ENCODE results near the gene UBE2K.
A peak's percentile ranks its signal among the peaks of the same experiment; 100 is the strongest.
"Not testable (repeated sequence)": the region's sequence is repeated elsewhere in the genome, so short reads cannot be mapped to it uniquely, and the experiment has no call there.

Gene UBE2K

GRCh38 chr4:39704789-39705188 lies 6.9 kb downstream of the UBE2K start:
- not testable (repeated sequence) for H3K27ac Mint-ChIP-seq; H3K36me3 Mint-ChIP-seq; ATAC-seq (ENCODE audit: low read depth); H3K27me3 Mint-ChIP-seq; H3K4me3 Mint-ChIP-seq; DNase-seq (ENCODE audit: low spot score in 2 of 2); H3K9me3 Mint-ChIP-seq
- H3K4me1 Mint-ChIP-seq, result peaks cover 14% of the 10 kb centered on the region

- Mint-ChIP-seq H3K4me3 (no peak overlapping the region), H3K27ac (peak overlapping the region; percentile 40), H3K4me1 (peaks cover 8% of the 10 kb centered on the region), H3K27me3 (no peaks in the 10 kb centered on the region), H3K36me3 (peaks cover 2% of the 10 kb centered on the region), H3K9me3 (no peaks in the 10 kb centered on the region)
- ATAC-seq (ENCODE audit: low read depth), result no peak
- DNase-seq (ENCODE audit: low spot score in 2 of 2), result no peak
Measured at GRCh38 chr4:39706334-39706733, 8.4 kb downstream of the UBE2K start.

- Mint-ChIP-seq H3K4me1 (peaks cover 8% of the 10 kb centered on the region), H3K27me3 (no peaks in the 10 kb centered on the region), H3K9me3 (no peaks in the 10 kb centered on the region), H3K27ac (peak overlapping the region; percentile 40), H3K4me3 (no peak overlapping the region), H3K36me3 (peaks cover 2% of the 10 kb centered on the region)
- DNase-seq (ENCODE audit: low spot score in 2 of 2) (no peak), ATAC-seq (ENCODE audit: low read depth) (no peak)
Measured at GRCh38 chr4:39706741-39707511, 9.0 kb downstream of the UBE2K start.

- Mint-ChIP-seq H3K9me3 (no peaks in the 10 kb centered on the region), H3K4me3 (no peak overlapping the region), H3K4me1 (peaks cover 17% of the 10 kb centered on the region), H3K27me3 (no peaks in the 10 kb centered on the region), H3K36me3 (peaks cover 2% of the 10 kb centered on the region), H3K27ac (peak overlapping the region; percentile 67)
- ATAC-seq (ENCODE audit: low read depth) (no peak), DNase-seq (ENCODE audit: low spot score in 2 of 2) (no peak)
Measured at GRCh38 chr4:39710098-39710896, 12.4 kb downstream of the UBE2K start.

DNA sequence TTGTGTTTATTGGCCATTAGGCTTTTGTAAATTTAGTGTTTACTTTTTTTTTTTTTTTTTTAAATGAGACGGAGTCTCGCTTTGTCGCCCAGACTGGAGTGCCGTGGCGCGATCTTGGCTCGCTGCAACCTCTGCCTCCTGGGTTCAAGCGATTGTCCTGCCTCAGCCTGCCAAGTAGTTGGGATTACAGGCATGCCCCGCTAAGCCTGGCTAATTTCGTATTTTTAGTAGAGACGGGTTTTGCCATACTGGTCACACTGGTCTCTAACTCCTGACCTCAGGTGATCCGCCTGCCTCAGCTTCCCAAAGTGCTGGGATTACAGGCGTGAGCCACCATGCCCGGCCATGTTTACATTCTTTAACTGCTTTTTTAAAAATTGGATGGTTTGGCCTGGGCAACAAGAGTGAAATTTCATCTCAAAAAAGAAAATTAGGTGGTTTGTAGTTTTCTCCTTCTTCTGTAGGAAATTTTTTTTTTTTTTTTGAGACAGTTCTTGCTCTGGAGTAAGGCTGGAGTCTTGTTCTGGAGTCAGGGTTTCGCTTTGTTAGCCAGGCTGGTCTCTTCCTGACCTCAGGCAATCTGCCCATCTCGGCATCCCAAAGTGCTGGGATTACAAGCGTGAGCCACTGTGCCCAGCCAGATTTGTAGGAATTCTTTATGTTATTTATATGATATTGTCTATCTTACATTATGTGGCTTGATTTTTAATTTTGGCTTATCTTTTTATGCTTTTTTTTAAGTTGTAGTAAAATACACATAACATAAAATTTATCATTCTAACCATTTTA lies 15.1 kb downstream of the UBE2K start:
- Mint-ChIP-seq H3K9me3 (no peaks in the 10 kb centered on the region), H3K36me3 (peaks cover 6% of the 10 kb centered on the region), H3K4me1 (peaks cover 16% of the 10 kb centered on the region), H3K27me3 (no peaks in the 10 kb centered on the region), H3K4me3 (no peak overlapping the region), H3K27ac (no peak overlapping the region)
- ATAC-seq (ENCODE audit: low read depth) (no peak), DNase-seq (ENCODE audit: low spot score in 2 of 2) (no peak)

- Mint-ChIP-seq H3K4me1 (peaks cover 16% of the 10 kb centered on the region), H3K9me3 (no peaks in the 10 kb centered on the region), H3K27me3 (no peaks in the 10 kb centered on the region), H3K36me3 (peaks cover 7% of the 10 kb centered on the region), H3K4me3 (peak overlapping the region; percentile 29), H3K27ac (no peak overlapping the region)
- DNase-seq (ENCODE audit: low spot score in 2 of 2), result no peak
- no peak for ATAC-seq (ENCODE audit: low read depth)
Measured at GRCh38 chr4:39713691-39714090, 15.8 kb downstream of the UBE2K start.

DNA sequence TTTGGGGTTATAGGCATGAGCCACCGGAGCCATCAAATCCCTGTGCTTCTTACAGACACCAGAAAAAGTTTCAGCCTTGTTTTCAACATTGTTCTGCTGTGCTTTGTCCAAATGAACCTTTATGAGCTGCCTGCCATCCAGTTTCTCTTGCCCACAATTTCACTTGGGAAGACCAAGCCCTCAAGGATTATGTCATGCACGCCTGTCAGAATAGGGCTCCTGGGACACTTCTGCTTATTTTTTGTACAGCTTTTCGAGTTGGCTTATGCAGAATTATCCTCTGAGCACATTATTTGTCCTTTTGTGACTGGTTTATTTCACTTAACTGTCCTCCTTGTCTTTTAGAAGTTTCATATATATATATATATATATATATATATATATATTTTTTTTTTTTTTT lies 16.2 kb downstream of the UBE2K start:
- no peaks in the 10 kb centered on the region for H3K27me3 Mint-ChIP-seq
- DNase-seq (ENCODE audit: low spot score in 2 of 2), result no peak
- no peak for ATAC-seq (ENCODE audit: low read depth)
- H3K4me1 Mint-ChIP-seq, result peaks cover 20% of the 10 kb centered on the region
- H3K27ac Mint-ChIP-seq, result no peak overlapping the region
- H3K36me3 Mint-ChIP-seq, result peaks cover 11% of the 10 kb centered on the region
- no peak overlapping the region for H3K4me3 Mint-ChIP-seq
- no peaks in the 10 kb centered on the region for H3K9me3 Mint-ChIP-seq

DNA sequence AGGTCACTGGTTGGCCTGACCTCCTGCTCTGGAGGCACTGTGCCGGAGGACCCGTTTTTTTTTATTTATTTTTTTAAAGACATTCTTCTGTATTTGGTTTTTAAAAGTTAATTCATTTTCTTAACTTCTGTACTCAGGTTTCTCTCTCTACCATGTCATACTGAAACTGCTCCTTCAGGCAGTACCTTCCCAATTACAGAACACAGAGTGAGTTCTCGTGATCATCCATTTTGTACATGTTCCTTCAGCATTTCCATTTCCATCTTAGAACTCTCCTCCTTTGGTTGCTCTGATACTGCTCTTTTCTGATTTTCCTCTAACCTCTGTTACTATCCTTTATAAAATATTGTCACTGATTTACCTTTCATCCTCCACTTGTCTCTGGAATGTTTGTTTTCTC lies 17.9 kb downstream of the UBE2K start:
- DNase-seq (ENCODE audit: low spot score in 2 of 2) (no peak), ATAC-seq (ENCODE audit: low read depth) (no peak)
- Mint-ChIP-seq H3K4me3 (no peak overlapping the region), H3K4me1 (peaks cover 30% of the 10 kb centered on the region), H3K27me3 (no peaks in the 10 kb centered on the region), H3K27ac (no peak overlapping the region), H3K9me3 (no peaks in the 10 kb centered on the region), H3K36me3 (peaks cover 11% of the 10 kb centered on the region)

- Mint-ChIP-seq H3K36me3 (peaks cover 11% of the 10 kb centered on the region), H3K4me3 (no peak overlapping the region), H3K9me3 (no peaks in the 10 kb centered on the region), H3K4me1 (peaks cover 35% of the 10 kb centered on the region), H3K27me3 (no peaks in the 10 kb centered on the region), H3K27ac (no peak overlapping the region)
- no peak for ATAC-seq (ENCODE audit: low read depth)
- no peak for DNase-seq (ENCODE audit: low spot score in 2 of 2)
Measured at GRCh38 chr4:39716356-39716755, 18.4 kb downstream of the UBE2K start.

DNA sequence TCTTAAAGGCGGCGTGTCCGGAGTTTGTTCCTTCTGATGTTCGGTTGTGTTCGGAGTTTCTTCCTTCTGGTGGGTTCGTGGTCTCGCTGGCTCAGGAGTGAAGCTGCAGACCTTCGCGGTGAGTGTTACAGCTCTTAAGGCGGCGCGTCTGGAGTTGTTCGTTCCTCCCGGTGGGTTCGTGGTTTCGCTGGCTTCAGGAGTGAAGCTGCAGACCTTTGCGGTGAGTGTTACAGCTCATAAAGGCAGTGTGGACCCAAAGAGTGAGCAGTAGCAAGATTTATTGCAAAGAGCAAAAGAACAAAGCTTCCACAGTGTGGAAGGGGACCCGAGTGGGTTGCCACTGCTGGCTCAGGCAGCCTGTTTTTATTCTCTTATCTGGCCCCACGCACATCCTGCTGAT lies 19.8 kb downstream of the UBE2K start:
- DNase-seq (ENCODE audit: low spot score in 2 of 2); H3K9me3 Mint-ChIP-seq; H3K4me3 Mint-ChIP-seq; H3K27me3 Mint-ChIP-seq; ATAC-seq (ENCODE audit: low read depth); H3K27ac Mint-ChIP-seq: not testable (repeated sequence)
- Mint-ChIP-seq H3K36me3 (peaks cover 11% of the 10 kb centered on the region), H3K4me1 (peaks cover 36% of the 10 kb centered on the region)

DNA sequence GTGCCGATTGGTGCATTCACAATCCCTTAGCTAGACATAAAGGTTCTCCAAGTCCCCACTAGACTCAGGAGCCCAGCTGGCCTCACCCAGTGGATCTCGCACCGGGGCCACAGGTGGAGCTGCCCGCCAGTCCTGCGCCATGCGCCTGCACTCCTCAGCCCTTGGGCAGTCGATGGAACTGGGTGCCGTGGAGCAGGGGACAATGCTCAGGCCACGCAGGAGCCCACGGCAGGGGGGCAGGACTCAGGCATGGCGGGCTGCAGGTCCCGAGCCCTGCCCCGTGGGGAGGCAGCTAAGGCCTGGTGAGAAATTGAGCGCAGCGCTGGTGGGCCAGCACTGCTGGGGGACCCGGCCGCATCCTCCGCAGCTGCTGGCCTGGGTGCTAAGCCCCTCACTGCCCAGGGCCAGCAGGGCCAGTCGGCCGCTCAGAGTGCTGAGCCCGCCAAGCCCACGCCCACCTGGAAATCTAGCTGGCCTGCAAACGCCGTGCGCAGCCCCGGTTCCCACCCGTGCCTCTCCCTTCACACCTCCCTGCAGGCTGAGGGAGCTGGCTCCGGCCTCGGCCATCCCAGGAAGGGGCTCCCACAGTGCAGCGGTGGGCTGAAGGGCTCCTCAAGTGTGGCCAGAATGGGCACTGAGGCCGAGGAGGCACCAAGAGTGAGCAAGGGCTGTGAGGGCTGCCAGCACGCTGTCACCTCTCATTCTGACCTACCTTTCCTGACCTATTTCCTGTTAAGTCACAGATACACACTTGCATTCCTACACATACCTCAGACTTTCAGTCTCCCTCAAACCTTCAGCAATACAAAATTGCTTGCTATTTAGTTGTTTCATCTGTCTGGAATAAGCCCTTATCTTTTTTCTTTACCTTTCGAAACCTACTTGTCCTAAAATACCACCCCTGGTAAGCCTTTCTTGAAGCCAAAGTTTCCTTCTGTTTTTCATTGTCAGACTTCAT lies 20.7 kb downstream of the UBE2K start:
- Mint-ChIP-seq H3K27ac (peak overlapping the region; percentile 64), H3K4me3 (no peak overlapping the region)

GRCh38 chr4:39719804-39720580 lies 22.1 kb downstream of the UBE2K start:
- ATAC-seq (ENCODE audit: low read depth), result no peak
- Mint-ChIP-seq H3K4me3 (no peak overlapping the region), H3K9me3 (no peaks in the 10 kb centered on the region), H3K4me1 (peaks cover 27% of the 10 kb centered on the region), H3K36me3 (peaks cover 11% of the 10 kb centered on the region), H3K27me3 (no peaks in the 10 kb centered on the region), H3K27ac (peak overlapping the region; percentile 80)
- no peak for DNase-seq (ENCODE audit: low spot score in 2 of 2)

More for the DNA sequence above, 20.7 kb downstream of the UBE2K start:
- Mint-ChIP-seq H3K4me1 (peaks cover 34% of the 10 kb centered on the region), H3K9me3 (no peaks in the 10 kb centered on the region), H3K36me3 (peaks cover 11% of the 10 kb centered on the region), H3K27me3 (no peaks in the 10 kb centered on the region)
- DNase-seq (ENCODE audit: low spot score in 2 of 2) (no peak), ATAC-seq (ENCODE audit: low read depth) (no peak)
